Pancreas (tissue), 10 donors: ENCODE results near the gene MPO. TPM values are rescaled to one million over a fixed set of nuclear protein-coding genes. Genes with fewer than 3 reads are reported as not detected.

Experiments
- ATAC-seq, 4 donors: fragments of 200-7000 bp; cut with Tn5 transposase; one replicate each; pipeline versions ENCODE4 v1.8.0 to v1.9.1; 2020; ENCODE audit warnings: mild to moderate bottlenecking in 4 of 4, moderate library complexity in 4 of 4
- DNase-seq, 6 donors: peaks; one replicate each; pipeline ENCODE4 v3.0.0-alpha.2; 2020
- FAIRE-seq: peaks from 2 replicates; lab custom pipeline; 2012; peaks lifted over from hg19 to GRCh38; lab: Jason Lieb, UNC
- H3K27ac ChIP-seq, 4 donors: fragments of 200-600 bp; sonication (generic); 1 replicate in 3 of 4; 2 replicates in 1 of 4; pipeline versions ENCODE4 v1.5.0 to v1.8.0; 2020
- H3K27me3 ChIP-seq, 4 donors: fragments of 200-600 bp; one replicate each; pipeline ENCODE4 v1.8.0; 2021
- H3K36me3 ChIP-seq, 3 donors: fragments of 200-600 bp; sonication (generic) in 1 of 3; one replicate each; pipeline versions ENCODE4 v1.5.0 to v1.8.0; 2020 to 2021
- H3K4me1 ChIP-seq, 3 donors: fragments of 200-600 bp; one replicate each; pipeline ENCODE4 v1.8.0; 2021
- H3K4me3 ChIP-seq, 4 donors: fragments of 200-600 bp; sonication (generic) in 2 of 4; one replicate each; pipeline versions ENCODE4 v1.5.0 to v1.8.0; 2020 to 2021
- H3K9me3 ChIP-seq, 4 donors: fragments of 200-600 bp; one replicate each; pipeline ENCODE4 v1.8.0; 2021
- WGBS, 2 donors: extraction: QIAGEN DNeasy Blood & Tissue Kit; methylation state at CpG; one replicate each; pipeline ENCODE4 v1.1.7; 2013; 5-methylcytosine and 5-hydroxymethylcytosine counted together
- intact Hi-C, 3 donors: fragments of 100-400 bp; cut with DNase I; formaldehyde crosslinking; loops; one replicate each; pipeline versions ENCODE4 v1.11.1 to v1.14.2; 2022
- polyA plus RNA-seq, 2 donors: library from polyadenylated mRNA; stranded (reverse); fragments of 200-250 nt; gene quantifications; one replicate each; pipeline ENCODE4 v1.2.3, GENCODE V29; 2013
- total RNA-seq, 6 donors: library from RNA; stranded (reverse); fragmentation: NEBNext Ultra II Directional in 4 of 6; extraction: Animal tissue kit (Norgen Biotek cat#: 25700) in 4 of 6; gene quantifications; one replicate each; pipeline versions ENCODE4 v1.2.1 to v1.2.4, GENCODE V29; 2021 to 2023
- TF ChIP-seq, protein P1 (sequence below), 4 donors: fragments of 200-600 bp; sonication (generic) in 3 of 4; IDR thresholded peaks; one replicate each; pipeline versions ENCODE4 v1.5.0 to v1.8.0; 2021; ENCODE audit warnings: antibody characterized with exemption in 4 of 4
- donor health status: healthy with polysubstance abuse.
- donor health status: DM: no; HTN: no; CAD: no; lungs with moderate emphysema.
- donor health status: DM: no; HTN: no; CAD: no.
- donor health status: control.
- donor health status: control.
- donor health status: Bipolar disorder and iron deficiency.
- donor health status: DM: yes; HTN: yes; CAD: no.
- donor health status: DM: no; HTN: no; CAD: no.
- donor health status: DM: no; HTN: no; CAD: no.
- donor health status: DM: yes; HTN: yes; CAD: no.

The MPO gene
- total and polyA plus RNA-seq, 8 donors: 0.03 to 0.28 (median 0.09) TPM; not detected in 1

DNA sequence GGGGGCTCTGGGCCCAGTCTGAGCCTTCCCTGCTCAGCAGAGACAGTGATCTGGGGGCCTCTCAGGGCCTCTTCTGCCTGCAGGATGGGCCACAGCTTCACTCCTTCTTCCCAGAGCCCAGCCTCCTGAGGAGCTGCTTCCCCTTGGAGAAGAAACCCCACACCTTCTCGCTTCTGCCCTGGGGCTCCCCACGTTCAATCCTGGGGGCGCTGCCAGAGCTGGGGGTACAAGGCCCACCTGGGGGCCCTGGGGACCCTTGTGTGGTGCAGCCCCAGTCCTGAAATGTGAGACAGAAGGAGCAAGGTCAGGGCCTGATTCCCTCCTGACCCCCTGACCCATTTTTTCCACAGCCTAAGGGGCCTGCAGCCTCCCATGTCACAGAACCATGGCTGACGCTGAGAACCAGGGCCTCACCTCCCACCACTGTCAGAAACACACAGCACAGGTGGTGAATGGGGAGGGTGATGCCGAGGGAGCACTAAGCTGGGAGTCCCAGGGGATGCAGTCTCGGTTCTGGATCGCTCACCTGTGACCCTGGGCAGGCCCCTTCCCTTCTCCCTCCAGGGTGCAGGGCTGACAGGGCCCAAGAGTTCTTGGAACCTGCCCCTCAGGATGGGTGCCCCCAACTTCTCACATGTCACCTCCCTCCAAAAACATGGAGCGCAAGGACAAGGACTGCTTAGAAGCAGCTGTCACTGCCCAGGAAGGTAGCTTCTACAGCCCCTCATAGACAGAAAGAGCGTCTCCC lies 21.6 kb upstream of the MPO start:
- Histone ChIP-seq H3K4me1 (no peaks in the 10 kb centered on the region), H3K27me3 (no peaks in the 10 kb centered on the region), H3K9me3 (no peaks in the 10 kb centered on the region), H3K36me3 (no peaks in the 10 kb centered on the region), H3K27ac (no peak overlapping the region), H3K4me3 (no peak overlapping the region)
- no peak for ATAC-seq
- WGBS, 2 donors: 80 to 93% methylated on average over 8 to 9 of the region's 9 CpGs
- no peak for DNase-seq
- intact Hi-C loops: loop anchor here in 1 of 3 donors (10.0 kb wide), 1 partner anchor 142 kb away; no protein-coding TSS in a partner anchor
- FAIRE-seq: no peak
- TF ChIP-seq, protein P1, sequence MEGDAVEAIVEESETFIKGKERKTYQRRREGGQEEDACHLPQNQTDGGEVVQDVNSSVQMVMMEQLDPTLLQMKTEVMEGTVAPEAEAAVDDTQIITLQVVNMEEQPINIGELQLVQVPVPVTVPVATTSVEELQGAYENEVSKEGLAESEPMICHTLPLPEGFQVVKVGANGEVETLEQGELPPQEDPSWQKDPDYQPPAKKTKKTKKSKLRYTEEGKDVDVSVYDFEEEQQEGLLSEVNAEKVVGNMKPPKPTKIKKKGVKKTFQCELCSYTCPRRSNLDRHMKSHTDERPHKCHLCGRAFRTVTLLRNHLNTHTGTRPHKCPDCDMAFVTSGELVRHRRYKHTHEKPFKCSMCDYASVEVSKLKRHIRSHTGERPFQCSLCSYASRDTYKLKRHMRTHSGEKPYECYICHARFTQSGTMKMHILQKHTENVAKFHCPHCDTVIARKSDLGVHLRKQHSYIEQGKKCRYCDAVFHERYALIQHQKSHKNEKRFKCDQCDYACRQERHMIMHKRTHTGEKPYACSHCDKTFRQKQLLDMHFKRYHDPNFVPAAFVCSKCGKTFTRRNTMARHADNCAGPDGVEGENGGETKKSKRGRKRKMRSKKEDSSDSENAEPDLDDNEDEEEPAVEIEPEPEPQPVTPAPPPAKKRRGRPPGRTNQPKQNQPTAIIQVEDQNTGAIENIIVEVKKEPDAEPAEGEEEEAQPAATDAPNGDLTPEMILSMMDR (IDR thresholded peaks at IDR 0.05): no peak

DNA sequence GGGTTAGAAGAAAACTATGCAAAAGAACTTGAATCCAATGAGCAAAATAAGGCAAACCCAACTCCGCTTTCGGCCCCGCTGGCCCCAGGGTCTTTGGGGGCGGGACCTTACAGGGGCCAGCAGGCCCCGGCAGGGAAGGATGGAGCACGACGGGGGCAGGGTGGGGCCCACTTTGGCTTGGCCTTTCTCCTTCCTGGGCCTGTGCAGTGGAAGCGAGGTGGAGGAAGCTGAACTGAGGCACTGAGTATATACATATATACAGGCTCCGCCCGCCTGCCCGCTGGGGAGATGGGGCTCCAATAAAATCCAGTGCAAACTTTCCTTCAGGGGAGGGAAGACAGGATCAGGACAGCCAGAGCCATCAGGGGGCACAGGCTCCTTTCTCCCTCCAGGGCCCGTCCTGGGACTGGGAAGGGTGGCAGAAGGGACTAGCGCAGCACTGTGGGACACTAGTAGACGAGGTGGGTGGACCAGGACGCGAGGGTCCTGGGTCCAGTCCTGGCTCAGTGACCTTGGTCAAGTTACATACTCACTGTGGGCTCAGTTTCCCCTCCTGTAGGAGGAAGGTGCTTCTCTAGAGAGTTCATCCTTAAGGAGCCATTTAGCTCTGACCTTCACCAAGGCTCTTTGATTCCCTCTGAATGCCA lies 20.9 kb upstream of the MPO start:
- H3K4me3 ChIP-seq: no peak overlapping the region
- no peak overlapping the region for H3K27ac ChIP-seq
- ATAC-seq (no peak), FAIRE-seq (no peak), DNase-seq (no peak)
- no peaks in the 10 kb centered on the region for H3K4me1 ChIP-seq
- TF ChIP-seq, protein P1 (IDR thresholded peaks at IDR 0.05): no peak
- no peaks in the 10 kb centered on the region for H3K9me3 ChIP-seq
- WGBS, 2 donors: 86 to 91% methylated on average over 16 of the region's 16 CpGs
- intact Hi-C loops: loop anchor here in 1 of 3 donors (10.0 kb wide), 1 partner anchor 143 kb away; no protein-coding TSS in a partner anchor
- no peaks in the 10 kb centered on the region for H3K36me3 ChIP-seq
- H3K27me3 ChIP-seq: no peaks in the 10 kb centered on the region

DNA sequence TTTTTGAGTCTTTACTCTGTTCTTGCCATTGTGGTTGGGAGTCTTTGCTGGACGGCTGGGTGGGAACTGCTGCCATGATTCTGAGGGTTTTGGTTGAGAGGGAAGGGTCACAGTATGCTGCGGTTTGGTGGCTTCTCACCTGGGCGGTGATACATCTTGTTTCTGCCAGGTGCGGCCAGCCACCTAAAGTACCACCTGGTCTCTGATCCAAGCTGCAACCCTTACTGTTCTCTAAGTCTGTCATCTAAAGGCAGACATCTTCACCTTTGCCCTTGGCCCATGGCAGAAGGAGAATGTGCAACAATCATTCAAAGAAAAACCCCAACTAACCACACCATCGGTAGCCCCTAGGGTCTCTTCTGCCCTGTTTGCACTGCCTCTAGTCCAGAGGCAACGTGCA lies 19.6 kb upstream of the MPO start:
- Histone ChIP-seq H3K27me3 (no peaks in the 10 kb centered on the region), H3K27ac (no peak overlapping the region), H3K9me3 (no peaks in the 10 kb centered on the region), H3K4me1 (no peaks in the 10 kb centered on the region), H3K4me3 (no peak overlapping the region), H3K36me3 (no peaks in the 10 kb centered on the region)
- FAIRE-seq: no peak
- DNase-seq: no peak
- TF ChIP-seq, protein P1 (IDR thresholded peaks at IDR 0.05): no peak
- intact Hi-C loops: loop anchor here in 1 of 3 donors (10.0 kb wide), 1 partner anchor 144 kb away; no protein-coding TSS in a partner anchor
- ATAC-seq: no peak
- WGBS, 2 donors: 76 to 91% methylated on average over 6 of the region's 6 CpGs

DNA sequence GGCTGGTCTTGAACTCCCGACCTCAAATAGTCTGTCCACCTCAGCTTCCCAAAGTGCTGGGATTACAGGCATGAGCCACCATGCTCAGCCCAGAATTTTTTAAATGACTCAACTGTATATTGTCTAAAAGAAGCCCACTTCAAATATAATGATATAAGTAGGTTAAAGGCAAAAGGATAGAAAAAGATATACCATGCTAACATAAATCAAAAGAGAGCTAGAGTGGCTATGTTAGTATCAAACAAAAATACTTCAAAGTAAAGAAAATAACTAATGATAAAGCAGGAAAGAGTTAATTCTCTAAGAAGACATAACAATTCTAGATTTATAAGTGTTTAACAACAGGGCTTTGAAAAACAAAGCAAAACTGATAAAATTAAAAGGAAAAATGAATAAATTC lies 13.3 kb upstream of the MPO start:
- no peaks in the 10 kb centered on the region for H3K36me3 ChIP-seq
- intact Hi-C loops: no loop called here
- no peaks in the 10 kb centered on the region for H3K4me1 ChIP-seq
- no peak overlapping the region for H3K27ac ChIP-seq
- ATAC-seq (no peak), DNase-seq (no peak), FAIRE-seq (no peak)
- H3K4me3 ChIP-seq: no peak overlapping the region
- TF ChIP-seq, protein P1 (IDR thresholded peaks at IDR 0.05): no peak
- no peaks in the 10 kb centered on the region for H3K9me3 ChIP-seq
- peaks cover 0 to 9% (median 0%) of the 10 kb centered on the region in 4 donors for H3K27me3 ChIP-seq
- WGBS, 2 donors: 67 to 68% methylated on average over 1 of the region's 1 CpG
